ES-I3 (cell line): ENCODE results near the gene CSTF2T.
A peak's percentile ranks its signal among the peaks of the same experiment; 100 is the strongest.
"Not testable (repeated sequence)": the region's sequence is repeated elsewhere in the genome, so short reads cannot be mapped to it uniquely, and the experiment has no call there.

Experiments
- H3K36me3 ChIP-seq: 2 replicates; pipeline ENCODE4 v1.6.1; 2013; ENCODE audit warnings: mild to moderate bottlenecking, low read length, control low read depth, moderate library complexity; ENCODE audit not compliant: insufficient read depth
- H3K4me1 ChIP-seq: 2 replicates; pipeline ENCODE4 v1.6.1; 2013; ENCODE audit warnings: mild to moderate bottlenecking, control low read depth, low read length; ENCODE audit not compliant: insufficient read depth
- H3K9ac ChIP-seq: 2 replicates; pipeline ENCODE4 v1.6.1; 2013; ENCODE audit warnings: low read depth, mild to moderate bottlenecking, low read length, moderate library complexity
- H3K9me3 ChIP-seq: 2 replicates; pipeline ENCODE4 v1.6.1; 2013; ENCODE audit warnings: mild to moderate bottlenecking, low read length, moderate library complexity; ENCODE audit not compliant: control insufficient read depth, insufficient read depth

The CSTF2T gene

GRCh38 chr10:51708609-51709008, 9.2 kb upstream of the CSTF2T start:
- Histone ChIP-seq H3K9ac (no peak overlapping the region), H3K9me3 (no peaks in the 10 kb centered on the region), H3K4me1 (peaks cover 6% of the 10 kb centered on the region; the same call in 1 of the 2 replicates), H3K36me3 (no peaks in the 10 kb centered on the region)

GRCh38 chr10:51707821-51708424, 8.5 kb upstream of the CSTF2T start:
- H3K36me3 ChIP-seq: no peaks in the 10 kb centered on the region
- H3K9ac ChIP-seq: no peak overlapping the region
- H3K4me1 ChIP-seq: peaks cover 6% of the 10 kb centered on the region; the same call in 1 of the 2 replicates
- H3K9me3 ChIP-seq: no peaks in the 10 kb centered on the region

GRCh38 chr10:51707392-51707791, 8.0 kb upstream of the CSTF2T start:
- no peak overlapping the region for H3K9ac ChIP-seq
- H3K9me3 ChIP-seq: no peaks in the 10 kb centered on the region
- no peaks in the 10 kb centered on the region for H3K36me3 ChIP-seq
- peaks cover 6% of the 10 kb centered on the region; the same call in 1 of the 2 replicates for H3K4me1 ChIP-seq

- peaks cover 6% of the 10 kb centered on the region; the same call in 1 of the 2 replicates for H3K4me1 ChIP-seq
- H3K9ac ChIP-seq: no peak overlapping the region
- no peaks in the 10 kb centered on the region for H3K36me3 ChIP-seq
- no peaks in the 10 kb centered on the region for H3K9me3 ChIP-seq
Measured at GRCh38 chr10:51706225-51706624, 6.8 kb upstream of the CSTF2T start.

GRCh38 chr10:51705774-51706173, 6.4 kb upstream of the CSTF2T start:
- H3K9ac ChIP-seq: no peak overlapping the region

GRCh38 chr10:51700228-51700817, 928 bp upstream of the CSTF2T start:
- Histone ChIP-seq H3K36me3 (peaks cover 9% of the 10 kb centered on the region), H3K9me3 (no peaks in the 10 kb centered on the region), H3K9ac (peak overlapping the region; percentile 97), H3K4me1 (peaks cover 7% of the 10 kb centered on the region; the same call in 1 of the 2 replicates)

More at GRCh38 chr10:51705774-51706173, 6.4 kb upstream of the CSTF2T start:
- Histone ChIP-seq H3K36me3 (no peaks in the 10 kb centered on the region), H3K4me1 (peaks cover 6% of the 10 kb centered on the region; the same call in 1 of the 2 replicates), H3K9me3 (no peaks in the 10 kb centered on the region)

GRCh38 chr10:51699145-51699474, 285 bp downstream of the CSTF2T start:
- peaks cover 9% of the 10 kb centered on the region for H3K36me3 ChIP-seq
- H3K4me1 ChIP-seq: peaks cover 7% of the 10 kb centered on the region; the same call in 1 of the 2 replicates

GRCh38 chr10:51698473-51699063, 827 bp downstream of the CSTF2T start:
- H3K4me1 ChIP-seq: peaks cover 7% of the 10 kb centered on the region; the same call in 1 of the 2 replicates
- H3K9ac ChIP-seq: peak overlapping the region; percentile 97
- no peaks in the 10 kb centered on the region for H3K9me3 ChIP-seq
- H3K36me3 ChIP-seq: peaks cover 9% of the 10 kb centered on the region

More at GRCh38 chr10:51699145-51699474, 285 bp downstream of the CSTF2T start:
- Histone ChIP-seq H3K9me3 (no peaks in the 10 kb centered on the region), H3K9ac (peak overlapping the region; percentile 97)

GRCh38 chr10:51696251-51696650, 3.1 kb downstream of the CSTF2T start:
- Histone ChIP-seq H3K9me3 (no peaks in the 10 kb centered on the region), H3K36me3 (peaks cover 9% of the 10 kb centered on the region), H3K9ac (no peak overlapping the region), H3K4me1 (peaks cover 7% of the 10 kb centered on the region; the same call in 1 of the 2 replicates)

GRCh38 chr10:51694086-51694768, 5.2 kb downstream of the CSTF2T start:
- Histone ChIP-seq H3K9ac (no peak overlapping the region), H3K9me3 (no peaks in the 10 kb centered on the region), H3K36me3 (peaks cover 9% of the 10 kb centered on the region)

GRCh38 chr10:51691135-51691534, 8.3 kb downstream of the CSTF2T start:
- no peak overlapping the region for H3K9ac ChIP-seq
- H3K4me1 ChIP-seq: peaks cover 5% of the 10 kb centered on the region; the same call in 1 of the 2 replicates
- H3K9me3 ChIP-seq: peaks cover 3% of the 10 kb centered on the region; the same call in 1 of the 2 replicates
- H3K36me3 ChIP-seq: no peaks in the 10 kb centered on the region; the same call in 1 of the 2 replicates

More at GRCh38 chr10:51694086-51694768, 5.2 kb downstream of the CSTF2T start:
- H3K4me1 ChIP-seq: peaks cover 7% of the 10 kb centered on the region; the same call in 1 of the 2 replicates

- Histone ChIP-seq H3K4me1 (peaks cover 10% of the 10 kb centered on the region; the same call in 1 of the 2 replicates), H3K9me3 (peaks cover 3% of the 10 kb centered on the region; the same call in 1 of the 2 replicates), H3K36me3 (no peaks in the 10 kb centered on the region), H3K9ac (no peak overlapping the region)
Measured at GRCh38 chr10:51689536-51689935, 9.9 kb downstream of the CSTF2T start.

- H3K36me3 ChIP-seq: not testable (repeated sequence)
- peaks cover 10% of the 10 kb centered on the region; the same call in 1 of the 2 replicates for H3K4me1 ChIP-seq
Measured at GRCh38 chr10:51688826-51689225, 10.6 kb downstream of the CSTF2T start.

GRCh38 chr10:51687296-51687695, 12.1 kb downstream of the CSTF2T start:
- peaks cover 3% of the 10 kb centered on the region; the same call in 1 of the 2 replicates for H3K9me3 ChIP-seq
- H3K36me3 ChIP-seq: no peaks in the 10 kb centered on the region
- peaks cover 10% of the 10 kb centered on the region; the same call in 1 of the 2 replicates for H3K4me1 ChIP-seq
- H3K9ac ChIP-seq: no peak overlapping the region

More at GRCh38 chr10:51688826-51689225, 10.6 kb downstream of the CSTF2T start:
- not testable (repeated sequence) for H3K9ac ChIP-seq, H3K9me3 ChIP-seq
